Body of pancreas (tissue), 4 donors: Measurements from ENCODE around the gene LAMB3.

Source experiments
- POLR2A ChIP-seq, 3 donors: fragments of 450-650 bp; IDR thresholded peaks; one replicate each; pipeline ENCODE4 v1.6.1; 2016; ENCODE audit warnings: antibody characterized with exemption in 3 of 3, mild to moderate bottlenecking in 2 of 3
- TF ChIP-seq, protein P1 (sequence below), 7 experiments: fragments of 450-650 bp in 4 of 7; fragments of 200-600 bp in 3 of 7; sonication (generic) in 3 of 7; IDR thresholded peaks; one replicate each; pipeline ENCODE4 v1.5.1; 2016 to 2019; ENCODE audit warnings: antibody characterized with exemption in 7 of 7

DNA sequence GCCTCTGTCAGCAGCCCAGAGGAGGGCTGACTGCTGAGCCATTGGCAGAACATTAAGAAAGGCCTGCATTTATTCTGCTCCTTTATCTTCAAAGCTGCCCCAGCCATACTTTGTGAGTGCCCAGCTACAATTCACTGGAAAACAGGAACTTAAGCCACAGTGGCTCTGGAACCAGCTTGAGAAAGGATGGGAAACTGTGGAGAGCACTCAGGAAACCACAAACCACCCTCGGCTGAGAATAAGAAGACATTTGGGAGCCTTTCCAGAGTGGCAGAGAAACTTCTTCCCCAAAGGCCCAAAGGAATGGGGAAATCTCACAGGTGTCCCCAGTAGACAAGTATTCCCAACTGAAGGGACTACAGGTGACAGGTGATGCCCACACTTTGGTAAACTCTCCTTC lies 1.8 kb downstream of the LAMB3 start:
- TF ChIP-seq, protein P1, sequence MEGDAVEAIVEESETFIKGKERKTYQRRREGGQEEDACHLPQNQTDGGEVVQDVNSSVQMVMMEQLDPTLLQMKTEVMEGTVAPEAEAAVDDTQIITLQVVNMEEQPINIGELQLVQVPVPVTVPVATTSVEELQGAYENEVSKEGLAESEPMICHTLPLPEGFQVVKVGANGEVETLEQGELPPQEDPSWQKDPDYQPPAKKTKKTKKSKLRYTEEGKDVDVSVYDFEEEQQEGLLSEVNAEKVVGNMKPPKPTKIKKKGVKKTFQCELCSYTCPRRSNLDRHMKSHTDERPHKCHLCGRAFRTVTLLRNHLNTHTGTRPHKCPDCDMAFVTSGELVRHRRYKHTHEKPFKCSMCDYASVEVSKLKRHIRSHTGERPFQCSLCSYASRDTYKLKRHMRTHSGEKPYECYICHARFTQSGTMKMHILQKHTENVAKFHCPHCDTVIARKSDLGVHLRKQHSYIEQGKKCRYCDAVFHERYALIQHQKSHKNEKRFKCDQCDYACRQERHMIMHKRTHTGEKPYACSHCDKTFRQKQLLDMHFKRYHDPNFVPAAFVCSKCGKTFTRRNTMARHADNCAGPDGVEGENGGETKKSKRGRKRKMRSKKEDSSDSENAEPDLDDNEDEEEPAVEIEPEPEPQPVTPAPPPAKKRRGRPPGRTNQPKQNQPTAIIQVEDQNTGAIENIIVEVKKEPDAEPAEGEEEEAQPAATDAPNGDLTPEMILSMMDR (IDR thresholded peaks at IDR 0.05): no peak
- no peak for TF ChIP-seq POLR2A (IDR thresholded peaks at IDR 0.05)
